Measurements from ENCODE around the gene ACVR2A.
A peak's percentile ranks its signal among the peaks of the same experiment; 100 is the strongest.

ACVR2A gene

GRCh38 chr2:147844697-147845410 is at the start of gene ACVR2A:
Gene ACVR2A, plus strand, starts transcription at chr2:147845029. Its CDS starts 124 bp downstream, at chr2:147845153.
- DNase-seq (ENCODE audit: low spot score) = peak; percentile 72

- no peak for DNase-seq (ENCODE audit: low spot score)
Observed at GRCh38 chr2:147800316-147800715, 44.5 kb upstream of the ACVR2A start.

DNA sequence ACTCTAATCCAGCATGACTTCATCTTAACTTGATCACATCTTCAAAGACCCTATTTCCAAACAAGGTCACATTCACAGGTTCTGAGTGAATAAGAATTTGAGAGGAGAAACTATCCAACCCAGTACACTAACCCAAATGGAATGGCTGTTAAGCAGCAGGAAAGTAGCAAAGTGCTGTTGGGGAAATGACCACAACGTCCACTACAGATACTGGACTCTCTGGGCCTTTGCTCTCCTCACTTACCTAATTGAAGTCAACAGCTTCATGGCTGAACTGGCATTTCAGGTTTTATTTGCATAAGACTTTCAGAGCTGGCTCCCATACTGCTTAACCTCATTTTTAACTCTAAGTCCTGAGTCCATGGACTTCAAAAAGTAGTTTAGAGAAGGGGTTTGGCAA is 38.0 kb upstream of the ACVR2A start:
- DNase-seq (ENCODE audit: low spot score) = no peak

DNA sequence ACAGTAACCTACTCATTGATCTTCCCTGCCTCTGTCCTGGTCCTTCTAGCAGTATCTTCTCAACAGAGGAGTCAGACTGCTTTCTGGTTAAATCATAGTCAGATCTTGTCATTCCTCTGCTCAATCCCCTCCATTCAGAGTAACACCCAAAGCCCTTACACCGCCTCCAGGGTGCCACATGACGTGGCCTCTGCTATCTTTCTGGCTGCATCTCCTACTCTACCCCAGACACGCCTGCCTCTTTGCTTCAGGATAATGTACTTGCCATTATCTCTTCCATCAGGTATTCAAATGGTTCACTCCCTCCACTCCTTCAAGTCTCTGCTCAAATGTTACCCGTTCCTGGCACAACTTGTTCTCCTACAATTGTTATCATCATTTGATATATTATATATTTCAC is 36.3 kb upstream of the ACVR2A start:
- no peak for DNase-seq (ENCODE audit: low spot score)

GRCh38 chr2:147810883-147811765 is 33.7 kb upstream of the ACVR2A start:
- no peak for DNase-seq (ENCODE audit: low spot score)

DNA sequence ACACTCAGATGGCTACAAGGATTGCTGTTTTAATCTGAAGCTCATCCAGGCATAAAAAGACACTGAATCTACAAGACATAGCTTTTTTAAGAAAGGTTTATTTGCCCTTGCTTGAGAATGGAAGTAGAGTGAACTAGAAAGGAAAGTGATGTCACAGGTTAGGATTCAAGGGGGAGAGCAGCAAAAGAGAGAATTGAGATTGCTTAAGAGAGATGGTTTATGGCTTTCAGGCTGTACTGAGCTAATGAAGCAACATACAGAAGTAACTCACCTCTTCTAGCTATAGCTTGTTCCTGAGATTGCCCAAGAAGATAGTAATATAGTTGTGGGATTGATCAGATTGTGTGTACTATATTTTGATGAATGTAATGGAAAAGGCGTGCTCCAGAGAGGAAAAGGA is 26.1 kb upstream of the ACVR2A start:
- no peak for DNase-seq (ENCODE audit: low spot score)

DNA sequence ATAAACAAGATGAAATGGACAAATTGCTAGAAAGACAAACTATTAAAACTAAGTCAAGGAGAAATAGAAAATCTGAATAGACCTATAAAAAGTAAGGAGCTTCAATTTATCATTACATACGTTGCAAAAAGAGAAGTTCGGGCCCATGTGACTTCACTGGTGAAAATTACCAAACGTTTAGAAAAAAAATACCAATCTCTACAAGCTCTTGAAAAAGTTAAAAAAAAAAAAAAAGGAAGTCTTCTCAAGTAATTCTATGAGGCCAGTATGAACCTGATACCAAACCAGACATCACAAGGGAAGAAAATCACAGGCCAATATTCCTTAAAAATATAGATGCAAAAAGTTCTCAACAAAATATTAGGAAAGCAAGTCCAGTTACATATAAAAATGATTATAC is 20.2 kb upstream of the ACVR2A start:
- DNase-seq (ENCODE audit: low spot score) = no peak

- no peak for DNase-seq (ENCODE audit: low spot score)
Observed at GRCh38 chr2:147826278-147827087, 18.3 kb upstream of the ACVR2A start.

GRCh38 chr2:147827088-147827375 is 17.8 kb upstream of the ACVR2A start:
- DNase-seq (ENCODE audit: low spot score) = no peak

DNA sequence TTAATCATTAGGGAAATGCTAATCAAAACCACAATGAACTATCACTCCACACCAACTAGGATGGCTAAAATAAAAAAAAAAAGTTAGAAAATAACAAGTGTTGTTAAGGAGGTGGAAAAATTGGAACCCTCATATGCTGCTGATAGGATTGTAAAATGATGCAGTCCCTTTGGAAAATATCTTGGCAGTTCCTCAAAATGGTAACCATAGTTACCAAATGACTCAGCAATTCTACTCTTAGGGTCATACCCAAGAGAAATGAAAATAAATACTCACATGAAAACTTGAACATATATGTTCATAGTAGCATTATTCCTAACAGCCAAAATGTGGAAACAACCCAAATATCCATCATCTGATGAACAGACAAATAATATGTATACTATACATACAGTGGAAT is 15.7 kb upstream of the ACVR2A start:
- peak; percentile 9 for DNase-seq (ENCODE audit: low spot score)

- DNase-seq (ENCODE audit: low spot score) = no peak
Observed at GRCh38 chr2:147836099-147836498, 8.7 kb upstream of the ACVR2A start.

- DNase-seq (ENCODE audit: low spot score) = no peak
Observed at GRCh38 chr2:147843391-147843863, 1.4 kb upstream of the ACVR2A start.

- peak; percentile 90 for DNase-seq (ENCODE audit: low spot score)
Observed at GRCh38 chr2:147843864-147844696, 749 bp upstream of the ACVR2A start.

GRCh38 chr2:147845411-147845971 is 662 bp downstream of the ACVR2A start:
- peak; percentile 76 for DNase-seq (ENCODE audit: low spot score)

- peak; percentile 19 for DNase-seq (ENCODE audit: low spot score)
Observed at GRCh38 chr2:147846412-147847081, 1.7 kb downstream of the ACVR2A start.

- DNase-seq (ENCODE audit: low spot score) = no peak
Observed at GRCh38 chr2:147847746-147848391, 3.0 kb downstream of the ACVR2A start.

DNA sequence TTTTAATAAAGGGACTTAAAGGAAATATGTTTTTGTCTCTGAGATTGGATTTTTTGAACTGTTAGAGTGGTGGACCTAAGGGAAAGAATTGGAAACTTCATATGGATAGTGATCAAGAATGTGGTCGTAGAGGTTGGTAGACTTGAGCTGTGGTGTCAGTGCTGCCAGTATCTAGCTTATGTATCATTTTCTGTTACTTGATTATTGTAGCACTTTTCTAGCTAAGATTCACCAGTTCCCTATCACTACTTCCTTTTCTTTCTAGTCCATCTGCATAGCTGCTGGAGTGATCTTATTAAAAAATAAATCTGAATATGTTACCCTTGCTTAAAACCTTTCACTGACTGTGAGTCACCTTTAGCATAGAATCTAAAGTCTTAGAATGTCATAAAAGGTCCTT is 6.0 kb downstream of the ACVR2A start:
- DNase-seq (ENCODE audit: low spot score) = no peak

GRCh38 chr2:147851244-147851930 is 6.6 kb downstream of the ACVR2A start:
- DNase-seq (ENCODE audit: low spot score) = no peak

DNA sequence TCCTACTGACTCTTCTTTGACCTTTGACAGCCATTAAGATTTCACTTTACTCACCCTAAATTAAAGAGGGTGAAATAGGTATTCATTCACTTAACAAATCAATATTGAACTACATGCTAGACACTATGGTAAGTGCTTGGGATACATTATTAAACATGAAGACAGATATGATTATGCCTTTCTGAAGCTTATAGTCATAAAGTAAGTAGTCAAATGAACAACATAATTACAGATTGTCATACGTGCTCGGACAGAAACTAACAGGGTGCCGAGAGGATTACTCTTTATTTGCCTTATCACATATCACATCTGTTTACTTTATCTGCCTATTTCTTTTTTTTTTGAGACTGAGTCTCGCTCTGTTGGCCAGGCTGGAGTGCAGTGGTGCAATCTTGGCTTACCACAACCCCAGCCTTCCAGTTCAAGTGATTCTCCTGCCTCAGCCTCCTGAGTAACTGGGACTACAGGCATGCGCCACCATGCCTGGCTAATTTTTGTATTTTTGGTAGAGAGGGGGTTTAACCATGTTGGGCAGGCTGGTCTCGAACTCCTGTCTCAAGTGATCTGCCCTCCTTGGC is 9.8 kb downstream of the ACVR2A start:
- DNase-seq (ENCODE audit: low spot score) = no peak

Data from NAMALWA (cell line).